ENCODE data around the gene LRP5. TPM values are rescaled to one million over a fixed set of nuclear protein-coding genes. Genes with fewer than 3 reads are reported as not detected.

Gene LRP5
- total RNA-seq, 1 donor from 2014 or later: 54.7 TPM

- H3K36me3 ChIP-seq: no peaks in the 10 kb centered on the region
- intact Hi-C loops (cut with micrococcal nuclease): no loop called here
- no peak overlapping the region for H3K27ac ChIP-seq (replicated peaks)
- no peak for DNase-seq
- no peak overlapping the region for H3K4me3 ChIP-seq
- no peak for TF ChIP-seq CTCF (IDR thresholded peaks at IDR 0.05; ENCODE audit: borderline replicate concordance)
- H3K4me1 ChIP-seq: peaks cover 8% of the 10 kb centered on the region
- no peaks in the 10 kb centered on the region for H3K9me3 ChIP-seq (replicated peaks)
- H3K27me3 ChIP-seq (ENCODE audit: low read depth): no peaks in the 10 kb centered on the region
These were observed 5.8 kb upstream of the LRP5 start for GRCh38 chr11:68306636-68307035.

GRCh38 chr11:68308068-68308467 lies 4.3 kb upstream of the LRP5 start:
- Histone ChIP-seq H3K27ac (replicated peaks) (peak overlapping the region; percentile 79), H3K9me3 (replicated peaks) (no peaks in the 10 kb centered on the region), H3K4me1 (peaks cover 14% of the 10 kb centered on the region), H3K27me3 (ENCODE audit: low read depth) (no peaks in the 10 kb centered on the region), H3K36me3 (no peaks in the 10 kb centered on the region), H3K4me3 (no peak overlapping the region)
- intact Hi-C loops (cut with micrococcal nuclease): no loop called here
- peak; percentile 53 for DNase-seq
- TF ChIP-seq CTCF (IDR thresholded peaks at IDR 0.05; ENCODE audit: borderline replicate concordance): no peak

- Histone ChIP-seq H3K36me3 (no peaks in the 10 kb centered on the region), H3K9me3 (replicated peaks) (no peaks in the 10 kb centered on the region), H3K27me3 (ENCODE audit: low read depth) (no peaks in the 10 kb centered on the region), H3K4me1 (peaks cover 30% of the 10 kb centered on the region), H3K27ac (replicated peaks) (no peak overlapping the region), H3K4me3 (no peak overlapping the region)
- no peak for DNase-seq
- TF ChIP-seq CTCF (IDR thresholded peaks at IDR 0.05; ENCODE audit: borderline replicate concordance): no peak
- intact Hi-C loops (cut with micrococcal nuclease): loop anchor here (5.0 kb wide), 1 partner anchor 73 kb away; no protein-coding TSS in a partner anchor
These were observed 2.7 kb upstream of the LRP5 start for GRCh38 chr11:68309621-68310185.

- no peak for TF ChIP-seq CTCF (IDR thresholded peaks at IDR 0.05; ENCODE audit: borderline replicate concordance)
These were observed 953 bp upstream of the LRP5 start for GRCh38 chr11:68311160-68312116.

GRCh38 chr11:68312780-68313573 lies 586 bp downstream of the LRP5 start:
- no peak for TF ChIP-seq CTCF (IDR thresholded peaks at IDR 0.05; ENCODE audit: borderline replicate concordance)
- intact Hi-C loops (cut with micrococcal nuclease): loop anchor here (5.0 kb wide), 1 partner anchor 69 kb away; no protein-coding TSS in a partner anchor
- H3K27me3 ChIP-seq (ENCODE audit: low read depth): no peaks in the 10 kb centered on the region
- no peaks in the 10 kb centered on the region for H3K9me3 ChIP-seq (replicated peaks)
- H3K36me3 ChIP-seq: no peaks in the 10 kb centered on the region
- H3K4me1 ChIP-seq: peaks cover 59% of the 10 kb centered on the region
- DNase-seq: no peak
- H3K4me3 ChIP-seq: peak overlapping the region; percentile 84
- peak overlapping the region; percentile 94 for H3K27ac ChIP-seq (replicated peaks)

More at GRCh38 chr11:68311160-68312116, 953 bp upstream of the LRP5 start:
- intact Hi-C loops (cut with micrococcal nuclease): loop anchor here (5.0 kb wide), 1 partner anchor 71 kb away; no protein-coding TSS in a partner anchor
- Histone ChIP-seq H3K27me3 (ENCODE audit: low read depth) (no peaks in the 10 kb centered on the region), H3K27ac (replicated peaks) (peak overlapping the region; percentile 82), H3K4me3 (peak overlapping the region; percentile 84), H3K4me1 (peaks cover 47% of the 10 kb centered on the region), H3K9me3 (replicated peaks) (no peaks in the 10 kb centered on the region), H3K36me3 (no peaks in the 10 kb centered on the region)
- DNase-seq: no peak

Measured in left ventricle myocardium inferior (tissue), 1 donor.